Measurements from ENCODE around the gene SEC16A.

SEC16A gene

DNA sequence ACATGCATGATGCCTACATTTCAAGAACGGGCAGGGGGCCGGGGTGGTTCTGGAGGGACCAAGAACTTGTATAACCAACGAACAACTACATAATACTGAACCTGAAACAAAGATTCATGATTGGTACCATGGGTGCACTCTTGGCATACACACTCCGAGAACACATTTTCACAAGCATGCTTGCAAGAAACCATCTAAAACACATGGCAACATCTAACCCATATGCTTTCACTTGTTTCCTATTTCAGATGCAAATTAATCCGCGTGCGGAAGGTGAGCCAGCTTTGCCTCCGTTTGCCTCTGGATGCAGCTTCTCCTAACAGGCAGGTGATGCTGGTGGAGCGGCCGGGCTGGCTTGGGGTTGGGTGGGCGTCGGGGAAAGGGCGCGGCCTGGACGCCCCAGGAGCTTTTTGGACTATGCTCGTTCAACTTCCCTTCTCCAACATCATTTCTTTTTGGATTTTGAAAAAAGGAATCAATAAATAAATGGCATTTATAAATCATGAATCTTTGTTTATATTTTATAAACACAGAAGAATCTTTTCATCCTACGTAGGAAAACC lies 12.5 kb upstream of the SEC16A start:
- DNase-seq (ENCODE audit: low read depth) = no peak
- TF ChIP-seq, protein P1, sequence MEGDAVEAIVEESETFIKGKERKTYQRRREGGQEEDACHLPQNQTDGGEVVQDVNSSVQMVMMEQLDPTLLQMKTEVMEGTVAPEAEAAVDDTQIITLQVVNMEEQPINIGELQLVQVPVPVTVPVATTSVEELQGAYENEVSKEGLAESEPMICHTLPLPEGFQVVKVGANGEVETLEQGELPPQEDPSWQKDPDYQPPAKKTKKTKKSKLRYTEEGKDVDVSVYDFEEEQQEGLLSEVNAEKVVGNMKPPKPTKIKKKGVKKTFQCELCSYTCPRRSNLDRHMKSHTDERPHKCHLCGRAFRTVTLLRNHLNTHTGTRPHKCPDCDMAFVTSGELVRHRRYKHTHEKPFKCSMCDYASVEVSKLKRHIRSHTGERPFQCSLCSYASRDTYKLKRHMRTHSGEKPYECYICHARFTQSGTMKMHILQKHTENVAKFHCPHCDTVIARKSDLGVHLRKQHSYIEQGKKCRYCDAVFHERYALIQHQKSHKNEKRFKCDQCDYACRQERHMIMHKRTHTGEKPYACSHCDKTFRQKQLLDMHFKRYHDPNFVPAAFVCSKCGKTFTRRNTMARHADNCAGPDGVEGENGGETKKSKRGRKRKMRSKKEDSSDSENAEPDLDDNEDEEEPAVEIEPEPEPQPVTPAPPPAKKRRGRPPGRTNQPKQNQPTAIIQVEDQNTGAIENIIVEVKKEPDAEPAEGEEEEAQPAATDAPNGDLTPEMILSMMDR (conservative IDR thresholded peaks at IDR 0.05; ENCODE audit: low read depth, low read length) = no peak
- no peak overlapping the region for H3K4me3 ChIP-seq (ENCODE audit: low read length)

DNA sequence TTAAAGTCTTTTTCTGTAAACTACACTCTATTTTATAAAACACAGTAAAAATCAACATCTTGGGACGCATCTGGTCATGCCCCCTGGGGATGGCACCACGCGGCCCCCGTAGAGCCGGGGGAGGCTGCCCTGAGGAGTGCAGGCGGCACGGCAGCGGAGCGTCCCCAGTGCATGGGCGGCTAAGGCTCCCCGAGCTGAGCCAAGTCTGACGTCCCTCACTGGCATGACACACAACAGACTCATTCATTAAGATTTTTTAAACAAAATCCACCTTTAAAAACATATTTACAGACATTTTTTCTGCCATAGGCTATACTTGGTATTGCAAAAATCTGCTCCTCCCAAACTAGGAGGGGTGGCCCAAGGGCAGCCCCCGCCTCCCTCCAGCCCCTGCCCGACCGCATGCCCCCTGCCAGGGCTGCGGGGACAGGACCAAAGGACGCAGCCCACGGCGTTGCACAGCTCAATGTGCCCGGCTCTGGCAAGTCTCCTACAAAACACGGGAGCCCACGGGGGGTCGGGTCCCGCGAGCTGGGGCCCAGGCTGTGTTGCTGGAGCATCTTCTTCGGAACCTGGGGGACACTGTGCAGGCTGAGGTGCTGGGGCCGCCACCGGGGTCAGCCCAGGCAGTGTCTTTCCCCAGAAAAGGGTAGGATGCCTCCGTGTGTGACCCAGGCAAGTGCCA lies 11.8 kb upstream of the SEC16A start:
- no peak for DNase-seq (ENCODE audit: low read depth)
- TF ChIP-seq, protein P1 (conservative IDR thresholded peaks at IDR 0.05; ENCODE audit: low read depth, low read length) = no peak
- H3K4me3 ChIP-seq (ENCODE audit: low read length) = no peak overlapping the region

DNA sequence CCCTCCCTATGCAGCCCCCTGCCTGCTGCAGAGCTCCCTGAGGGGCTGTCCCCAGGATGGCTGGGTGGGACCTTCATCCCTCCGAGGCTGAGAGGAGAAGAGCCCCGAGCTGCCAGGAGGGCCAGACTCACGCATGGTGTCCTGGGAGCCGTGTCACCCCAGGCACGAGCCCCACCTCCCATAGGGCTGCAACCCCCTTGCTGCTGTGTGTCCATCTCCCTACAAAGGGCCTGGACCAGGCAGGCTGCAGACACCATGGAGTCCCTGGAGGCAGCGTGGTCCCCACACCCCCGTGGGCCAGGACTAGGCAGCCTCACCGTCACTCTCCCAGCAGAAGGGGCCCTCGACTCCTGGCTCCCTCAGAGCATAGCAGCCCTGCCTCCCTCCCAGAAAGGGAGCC lies 11.2 kb upstream of the SEC16A start:
- TF ChIP-seq, protein P1 (conservative IDR thresholded peaks at IDR 0.05; ENCODE audit: low read depth, low read length) = no peak
- no peak for DNase-seq (ENCODE audit: low read depth)
- no peak overlapping the region for H3K4me3 ChIP-seq (ENCODE audit: low read length)

DNA sequence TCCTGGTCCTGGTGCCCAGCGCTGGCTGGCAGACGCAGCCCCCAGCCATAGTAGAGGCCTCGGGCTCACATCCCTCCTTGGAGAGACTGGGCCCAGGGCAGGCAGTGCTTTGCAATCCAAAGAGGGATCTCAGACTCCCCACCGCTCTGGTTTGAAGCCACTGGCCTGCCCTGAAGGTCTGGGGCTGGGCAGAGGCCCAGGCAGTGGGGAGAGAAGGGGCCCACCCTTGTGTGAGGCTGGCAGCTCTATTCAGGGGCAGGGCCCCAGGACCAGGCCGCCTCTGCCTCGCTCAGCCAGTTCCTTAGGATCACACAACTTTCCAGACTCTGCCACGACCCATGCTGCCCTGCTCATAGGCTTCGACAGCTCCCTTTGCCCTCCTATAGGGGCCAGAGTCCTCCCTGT lies 10.7 kb upstream of the SEC16A start:
- TF ChIP-seq, protein P1 (conservative IDR thresholded peaks at IDR 0.05; ENCODE audit: low read depth, low read length) = no peak
- no peak overlapping the region for H3K4me3 ChIP-seq (ENCODE audit: low read length)
- no peak for DNase-seq (ENCODE audit: low read depth)

DNA sequence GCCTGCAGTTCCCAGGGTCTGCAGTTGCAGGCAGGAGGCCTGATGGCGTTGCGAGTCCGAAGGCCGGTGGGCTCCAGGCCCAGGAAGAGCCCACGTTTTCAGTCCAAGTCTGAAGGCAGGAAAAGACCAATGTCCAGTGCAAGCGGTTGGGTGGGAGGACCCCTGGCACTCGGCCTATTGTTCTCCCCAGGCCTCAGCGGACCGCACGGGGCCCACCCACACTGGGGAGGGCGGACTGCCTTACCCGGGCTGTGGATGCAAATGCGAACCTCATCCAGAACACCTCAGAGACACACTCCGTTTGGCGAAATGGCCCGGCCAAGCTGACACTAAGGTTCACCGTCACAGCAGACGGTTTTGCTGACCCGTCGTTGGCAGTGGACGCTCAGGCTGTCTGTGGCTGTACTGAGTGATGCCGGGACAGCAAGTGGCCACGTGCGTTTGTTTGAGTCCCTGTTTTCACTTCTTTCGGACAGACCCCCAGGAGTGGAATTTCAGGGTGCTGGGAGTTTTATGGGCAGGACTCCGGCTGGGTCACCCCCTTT lies 10.2 kb upstream of the SEC16A start:
- no peak overlapping the region for H3K4me3 ChIP-seq (ENCODE audit: low read length)
- TF ChIP-seq, protein P1 (conservative IDR thresholded peaks at IDR 0.05; ENCODE audit: low read depth, low read length) = no peak

DNA sequence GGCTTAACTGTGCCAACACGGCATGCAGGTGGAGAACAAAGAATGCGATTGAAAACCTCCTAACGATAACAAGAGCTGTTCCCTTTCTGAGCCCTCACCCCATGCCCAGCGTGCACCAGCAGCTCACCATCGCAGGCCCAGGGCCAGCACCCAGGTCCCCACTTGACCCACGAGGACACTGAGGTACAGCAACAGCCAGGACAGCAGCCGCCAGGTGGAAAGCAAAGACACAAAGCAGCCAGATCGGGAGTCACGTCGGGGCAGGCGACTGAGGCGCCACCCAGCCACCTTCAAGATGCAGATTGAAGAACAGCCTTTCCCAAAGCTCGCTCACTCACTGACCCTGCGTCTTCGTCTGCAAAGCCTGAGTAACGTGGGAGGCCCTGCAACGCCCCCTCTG lies 6.9 kb upstream of the SEC16A start:
- TF ChIP-seq, protein P1 (conservative IDR thresholded peaks at IDR 0.05; ENCODE audit: low read depth, low read length) = no peak
- no peak overlapping the region for H3K4me3 ChIP-seq (ENCODE audit: low read length)
- no peak for DNase-seq (ENCODE audit: low read depth)

More for the DNA sequence above, 10.2 kb upstream of the SEC16A start:
- DNase-seq (ENCODE audit: low read depth) = no peak
